RWPE1 (cell line): ENCODE data around the gene SOCS3.

ENCODE experiments used
- CTCF ChIA-PET: fragments of 350-600 bp; sonication (Branson Sonifier 250); formaldehyde crosslinking; extraction: SDS; loops from one replicate; lab custom pipeline; 2021; lab: Yijun Ruan, JAX
- POLR2A ChIA-PET: fragments of 400-600 bp; formaldehyde crosslinking; extraction: SDS; loops from one replicate; lab custom pipeline; 2020; ENCODE audit warnings: antibody characterized with exemption; ENCODE audit not compliant: low non-redundant PET; lab: Yijun Ruan, JAX
- DNase-seq: peaks from one replicate; pipeline ENCODE4 v3.0.0; 2012; ENCODE audit warnings: low spot score
- H3K27ac ChIP-seq: fragments of 450-650 bp; 2 replicates; pipeline ENCODE4 v1.5.1; 2017
- CTCF ChIP-seq: fragments of 450-650 bp; conservative IDR thresholded peaks from 2 replicates; pipeline ENCODE4 v1.5.1; 2017; ENCODE audit warnings: low read depth, mild to moderate bottlenecking

The SOCS3 gene

GRCh38 chr17:78323826-78324390 lies 36.0 kb downstream of the SOCS3 start:
- H3K27ac ChIP-seq, result peak overlapping the region; percentile 51
- no peak for TF ChIP-seq CTCF
- DNase-seq, result no peak
- ChIA-PET POLR2A (no interaction called here), CTCF (interaction anchor here (0.6 to 1.5 kb wide), 2 partner anchors 8 to 15 kb away, joined by 4 to 6 read pairs; no protein-coding TSS in a partner anchor)

- no peak for DNase-seq
- CTCF ChIA-PET, result interaction anchor here (0.6 kb wide), 1 partner anchor 14 kb away, joined by 4 read pairs; no protein-coding TSS in a partner anchor
- no peak for TF ChIP-seq CTCF
- POLR2A ChIA-PET, result no interaction called here
- H3K27ac ChIP-seq, result no peak overlapping the region
These were observed 36.9 kb downstream of the SOCS3 start for GRCh38 chr17:78322858-78323455.

GRCh38 chr17:78322327-78322857 lies 37.5 kb downstream of the SOCS3 start:
- POLR2A ChIA-PET, result no interaction called here
- H3K27ac ChIP-seq, result no peak overlapping the region
- no peak for TF ChIP-seq CTCF
- CTCF ChIA-PET, result no interaction called here
- no peak for DNase-seq

GRCh38 chr17:78318843-78319242 lies 41.0 kb downstream of the SOCS3 start:
- CTCF ChIA-PET, result no interaction called here
- H3K27ac ChIP-seq, result peak overlapping the region; percentile 61; the same call in 1 of the 2 replicates
- no peak for TF ChIP-seq CTCF
- POLR2A ChIA-PET, result no interaction called here
- DNase-seq, result no peak

GRCh38 chr17:78318407-78318806 lies 41.5 kb downstream of the SOCS3 start:
- peak overlapping the region; percentile 61 for H3K27ac ChIP-seq
- CTCF ChIA-PET, result interaction anchor here (0.7 kb wide), 1 partner anchor 58 kb away, joined by 3 read pairs; no protein-coding TSS in a partner anchor
- DNase-seq, result no peak
- POLR2A ChIA-PET, result interaction anchor here (0.7 kb wide), 1 partner anchor 25 kb away, joined by 3 read pairs; no protein-coding TSS in a partner anchor
- no peak for TF ChIP-seq CTCF

- DNase-seq, result no peak
- CTCF ChIA-PET, result interaction anchor here (0.7 to 1.2 kb wide), 2 partner anchors 45 to 58 kb away, joined by 3 to 4 read pairs; no protein-coding TSS in a partner anchor
- H3K27ac ChIP-seq, result peak overlapping the region; percentile 61
- POLR2A ChIA-PET, result interaction anchor here (0.7 kb wide), 1 partner anchor 26 kb away, joined by 3 read pairs; no protein-coding TSS in a partner anchor
- TF ChIP-seq CTCF, result no peak
These were observed 42.0 kb downstream of the SOCS3 start for GRCh38 chr17:78317794-78318400.
